ENCODE measurements around the gene IFITM2. TPM values are rescaled to one million over a fixed set of nuclear protein-coding genes. Genes with fewer than 3 reads are reported as not detected.

IFITM2 gene
- total RNA-seq, 2 donors from 2014 or later: 31.0 to 90.3 TPM

- Histone ChIP-seq H3K36me3 (replicated peaks in 1 of 2; ENCODE audit: insufficient read depth in 1 of 2, low read depth in 2 of 2) (no peaks in the 10 kb centered on the region), H3K4me3 (no peak overlapping the region), H3K4me1 (no peaks in the 10 kb centered on the region), H3K27ac (no peak overlapping the region), H3K9me3 (no peaks in the 10 kb centered on the region), H3K27me3 (no peaks in the 10 kb centered on the region)
- WGBS, 2 donors: 81 to 84% methylated on average over 6 of the region's 6 CpGs
- TF ChIP-seq POLR2A (IDR thresholded peaks at IDR 0.05): no peak
- TF ChIP-seq CTCF (IDR thresholded peaks at IDR 0.05): no peak
- no peak for DNase-seq
- intact Hi-C loops (cut with DNase I): no loop called here
- no peak for ATAC-seq
Observed at GRCh38 chr11:272931-273198, 34.8 kb upstream of the IFITM2 start.

GRCh38 chr11:276219-276618, 31.4 kb upstream of the IFITM2 start:
- TF ChIP-seq CTCF (IDR thresholded peaks at IDR 0.05): no peak
- no peak for TF ChIP-seq POLR2A (IDR thresholded peaks at IDR 0.05)
- peaks cover 21% of the 10 kb centered on the region for H3K4me1 ChIP-seq

GRCh38 chr11:278001-278951, 29.3 kb upstream of the IFITM2 start, which contains the start of gene NLRP6:
Gene NLRP6, plus strand, starts transcription at chr11:278407. Its CDS starts 163 bp downstream, at chr11:278570.
- H3K36me3 ChIP-seq (replicated peaks in 1 of 2; ENCODE audit: insufficient read depth in 1 of 2, low read depth in 2 of 2): no peaks in the 10 kb centered on the region
- no peak for ATAC-seq
- 84 to 86% methylated on average over 18 to 21 of the region's 21 CpGs for WGBS, 2 donors
- H3K27me3 ChIP-seq: peaks cover 0 to 13% of the 10 kb centered on the region in 2 donors
- DNase-seq: peak in 1 of 4 donors; percentile 12
- intact Hi-C loops (cut with DNase I): no loop called here
- H3K4me1 ChIP-seq: peaks cover 24% of the 10 kb centered on the region
- no peaks in the 10 kb centered on the region for H3K9me3 ChIP-seq
- TF ChIP-seq CTCF (IDR thresholded peaks at IDR 0.05): no peak
- no peak for TF ChIP-seq POLR2A (IDR thresholded peaks at IDR 0.05)
- H3K4me3 ChIP-seq: no peak within 1 kb of the TSS
- no peak within 1 kb of the TSS for H3K27ac ChIP-seq

More at GRCh38 chr11:276219-276618, 31.4 kb upstream of the IFITM2 start:
- ATAC-seq: no peak
- no peak overlapping the region for H3K4me3 ChIP-seq
- H3K27ac ChIP-seq: no peak overlapping the region
- H3K27me3 ChIP-seq: peaks cover 0 to 8% of the 10 kb centered on the region in 2 donors
- intact Hi-C loops (cut with DNase I): no loop called here
- no peak for DNase-seq
- no peaks in the 10 kb centered on the region for H3K9me3 ChIP-seq
- H3K36me3 ChIP-seq (replicated peaks in 1 of 2; ENCODE audit: insufficient read depth in 1 of 2, low read depth in 2 of 2): no peaks in the 10 kb centered on the region

GRCh38 chr11:279040-279965, 28.3 kb upstream of the IFITM2 start:
- Histone ChIP-seq H3K27me3 (peaks cover 0 to 13% of the 10 kb centered on the region in 2 donors), H3K4me3 (no peak overlapping the region), H3K36me3 (replicated peaks in 1 of 2; ENCODE audit: insufficient read depth in 1 of 2, low read depth in 2 of 2) (no peaks in the 10 kb centered on the region), H3K27ac (no peak overlapping the region), H3K4me1 (peaks cover 24% of the 10 kb centered on the region), H3K9me3 (no peaks in the 10 kb centered on the region)
- DNase-seq: peak in 2 of 4 donors; percentile 11 to 15
- 20% methylated on average over 36 to 92 of the region's 97 CpGs for WGBS, 2 donors
- TF ChIP-seq CTCF (IDR thresholded peaks at IDR 0.05): no peak
- TF ChIP-seq POLR2A (IDR thresholded peaks at IDR 0.05): no peak
- ATAC-seq: no peak
- intact Hi-C loops (cut with DNase I): no loop called here

All from body of pancreas (tissue), 4 donors.